ENCODE data around the gene CSMD2.

GRCh38 chr1:34024485-34024884 lies 140.5 kb downstream of the CSMD2 start:
- no peak for TF ChIP-seq FOXK2 (IDR thresholded peaks at IDR 0.05)
- TF ChIP-seq L3MBTL2 (conservative IDR thresholded peaks at IDR 0.05) = no peak
- TF ChIP-seq ARNT (IDR thresholded peaks at IDR 0.05) = no peak
- no peak for TF ChIP-seq TARDBP (IDR thresholded peaks at IDR 0.05)
- TF ChIP-seq ELF4 (IDR thresholded peaks at IDR 0.05) = no peak
- no peak for TF ChIP-seq PKNOX1 (IDR thresholded peaks at IDR 0.05)
- no peak for TF ChIP-seq BHLHE40 (IDR thresholded peaks at IDR 0.05; ENCODE audit: borderline replicate concordance)
- no peak for TF ChIP-seq FOXM1 (IDR thresholded peaks at IDR 0.05; ENCODE audit: borderline replicate concordance)
- TF ChIP-seq SP1 (IDR thresholded peaks at IDR 0.05) = no peak

Measured in HEK293T (cell line).